Measurements from ENCODE around the gene RPL36.
"Not testable (repeated sequence)": the region's sequence is repeated elsewhere in the genome, so short reads cannot be mapped to it uniquely, and the experiment has no call there.

RPL36 gene

DNA sequence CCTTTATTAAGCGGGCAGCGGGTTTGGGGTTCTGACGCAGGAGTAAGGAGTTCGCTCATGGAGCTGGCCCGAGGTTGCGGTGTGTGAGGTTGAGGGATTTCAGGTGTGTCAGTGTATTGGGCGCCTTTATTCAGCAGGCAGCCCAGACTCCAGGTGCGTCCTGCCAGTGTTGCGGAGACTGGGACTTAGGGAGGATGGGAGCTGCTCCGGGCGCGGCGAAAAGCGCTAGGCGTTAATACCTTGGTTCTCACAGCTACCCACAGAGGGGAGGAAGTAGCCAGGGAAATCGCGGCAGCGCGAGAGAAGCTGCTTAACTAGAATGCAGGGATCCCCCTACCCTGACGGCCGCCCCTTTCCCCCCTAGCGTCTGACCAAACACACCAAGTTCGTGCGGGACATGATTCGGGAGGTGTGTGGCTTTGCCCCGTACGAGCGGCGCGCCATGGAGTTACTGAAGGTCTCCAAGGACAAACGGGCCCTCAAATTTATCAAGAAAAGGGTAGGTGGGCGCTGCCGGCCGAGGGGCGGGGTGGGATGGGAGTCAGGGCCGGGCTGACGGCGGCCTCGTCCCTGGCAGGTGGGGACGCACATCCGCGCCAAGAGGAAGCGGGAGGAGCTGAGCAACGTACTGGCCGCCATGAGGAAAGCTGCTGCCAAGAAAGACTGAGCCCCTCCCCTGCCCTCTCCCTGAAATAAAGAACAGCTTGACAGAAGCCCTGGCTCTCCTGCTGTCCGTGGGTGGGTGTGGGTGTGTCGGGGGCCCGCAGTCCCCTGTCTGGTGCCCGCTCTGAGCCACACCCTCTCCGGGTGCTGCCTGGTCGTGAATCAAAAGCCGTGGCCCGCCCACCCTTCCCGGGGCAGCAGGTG, 1.1 kb downstream of the RPL36 start:
- DNase-seq (ENCODE audit: low spot score) = peak; percentile 57

DNA sequence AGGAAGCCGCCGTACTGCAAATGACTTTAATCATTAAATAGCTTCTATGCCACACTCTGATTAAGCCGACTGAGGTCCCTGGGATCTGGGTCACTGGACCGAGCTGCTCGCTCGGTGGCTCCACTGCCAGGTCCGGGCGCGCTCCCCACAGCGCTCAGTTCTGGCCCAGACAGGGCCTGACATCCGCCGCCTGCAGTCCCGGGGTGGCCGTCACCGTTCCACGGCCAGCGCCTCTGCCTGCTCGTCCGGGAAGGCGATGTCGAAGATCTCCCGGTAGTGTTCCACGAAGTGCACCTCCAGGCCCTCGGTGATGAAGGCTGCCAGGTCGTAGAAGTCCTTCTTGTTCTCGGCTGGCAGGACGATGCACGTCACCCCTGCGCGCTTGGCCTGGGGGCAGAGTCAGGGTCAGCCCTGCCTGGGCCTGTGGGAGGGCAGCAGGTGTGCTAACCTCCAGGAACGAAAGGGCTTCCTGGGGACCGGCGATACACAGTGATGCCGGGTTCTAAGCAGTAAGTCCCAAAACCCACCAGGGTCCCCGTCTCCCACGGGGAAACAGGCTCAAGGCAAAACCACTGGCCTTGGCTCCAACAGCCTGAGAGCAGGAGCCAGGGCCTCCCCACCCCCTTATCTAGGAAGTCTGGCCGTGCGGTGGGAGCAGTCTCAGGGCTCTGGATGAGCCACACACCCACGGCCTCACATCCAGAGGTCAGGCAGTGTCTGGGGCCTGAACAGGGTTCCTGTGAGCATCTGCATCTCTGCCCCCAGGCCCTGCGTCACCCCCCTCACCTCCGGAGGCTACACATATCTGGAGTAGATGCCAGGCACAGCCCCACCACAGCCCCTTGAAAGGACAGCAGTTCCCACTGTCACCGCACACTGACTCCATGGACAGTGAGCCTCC, 2.0 kb downstream of the RPL36 start:
- no peak for DNase-seq (ENCODE audit: low spot score)

DNA sequence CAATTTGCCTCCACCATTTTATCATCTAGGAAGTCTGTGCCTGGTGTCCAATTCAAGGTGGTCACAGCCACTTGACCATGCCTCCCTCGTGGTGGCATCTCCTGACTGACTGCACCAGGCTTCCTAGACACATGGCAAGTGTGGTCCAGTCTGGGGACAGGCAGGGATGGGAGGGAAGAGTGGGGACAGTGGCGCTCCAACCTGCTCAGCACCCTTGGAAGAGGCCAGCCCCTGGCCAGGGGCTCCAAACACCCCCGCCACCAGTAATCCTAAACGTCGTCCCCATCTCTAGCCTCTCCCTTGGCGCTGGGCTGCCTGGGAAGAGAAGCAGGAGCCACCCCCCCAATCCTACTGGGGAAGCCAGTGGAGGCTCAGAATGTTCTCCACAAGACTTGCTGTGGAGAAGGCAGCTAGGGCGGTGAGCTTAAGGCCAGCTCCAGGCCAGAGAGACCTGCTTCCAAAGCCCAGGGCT, 2.7 kb downstream of the RPL36 start:
- no peak for DNase-seq (ENCODE audit: low spot score)

DNA sequence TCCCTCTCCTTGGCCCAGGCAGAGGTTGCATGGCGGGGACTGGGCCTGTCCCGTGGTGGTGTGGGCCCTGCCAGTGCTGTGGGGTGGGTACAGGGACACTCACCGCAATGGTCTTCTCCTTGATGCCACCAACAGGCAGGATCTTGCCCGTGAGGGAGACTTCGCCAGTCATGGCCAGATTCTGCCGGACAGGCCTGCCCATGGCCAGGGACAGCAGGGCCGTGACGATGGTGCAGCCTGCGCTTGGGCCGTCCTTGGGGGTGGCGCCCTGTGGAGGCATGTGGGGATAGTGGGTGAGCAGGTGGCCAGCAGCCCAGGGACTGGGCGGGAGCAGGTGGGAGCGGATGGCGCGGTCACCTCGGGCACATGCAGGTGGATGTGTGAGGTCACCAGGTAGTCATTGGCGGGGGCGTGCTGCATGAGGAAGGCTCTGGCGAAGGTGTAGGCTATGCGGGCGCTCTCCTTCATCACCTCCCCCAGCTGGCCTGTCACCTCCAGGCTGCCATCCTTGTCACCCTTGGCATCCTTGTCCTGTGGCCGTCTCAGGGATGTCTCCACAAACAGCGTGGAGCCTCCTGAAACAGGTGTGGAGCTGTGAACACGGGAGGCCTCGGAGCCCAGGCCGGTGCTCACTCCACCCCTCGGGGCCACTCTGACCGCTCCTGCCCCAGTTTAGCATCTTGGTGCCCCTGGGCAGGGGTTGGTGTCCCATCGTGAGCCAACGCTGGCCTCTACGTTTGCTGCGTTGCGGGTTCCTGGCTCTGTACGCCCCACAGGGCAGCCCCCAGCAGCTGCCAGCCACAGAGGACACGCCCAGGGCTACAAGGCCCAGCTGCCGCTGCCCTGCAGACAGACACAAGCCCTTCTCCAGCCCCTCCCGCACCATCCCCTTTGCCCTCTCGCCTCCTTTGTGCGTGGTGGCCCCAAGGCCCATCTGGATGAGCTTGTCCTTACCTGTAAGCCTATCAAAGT, 3.4 kb downstream of the RPL36 start:
- DNase-seq (ENCODE audit: low spot score) = no peak

DNA sequence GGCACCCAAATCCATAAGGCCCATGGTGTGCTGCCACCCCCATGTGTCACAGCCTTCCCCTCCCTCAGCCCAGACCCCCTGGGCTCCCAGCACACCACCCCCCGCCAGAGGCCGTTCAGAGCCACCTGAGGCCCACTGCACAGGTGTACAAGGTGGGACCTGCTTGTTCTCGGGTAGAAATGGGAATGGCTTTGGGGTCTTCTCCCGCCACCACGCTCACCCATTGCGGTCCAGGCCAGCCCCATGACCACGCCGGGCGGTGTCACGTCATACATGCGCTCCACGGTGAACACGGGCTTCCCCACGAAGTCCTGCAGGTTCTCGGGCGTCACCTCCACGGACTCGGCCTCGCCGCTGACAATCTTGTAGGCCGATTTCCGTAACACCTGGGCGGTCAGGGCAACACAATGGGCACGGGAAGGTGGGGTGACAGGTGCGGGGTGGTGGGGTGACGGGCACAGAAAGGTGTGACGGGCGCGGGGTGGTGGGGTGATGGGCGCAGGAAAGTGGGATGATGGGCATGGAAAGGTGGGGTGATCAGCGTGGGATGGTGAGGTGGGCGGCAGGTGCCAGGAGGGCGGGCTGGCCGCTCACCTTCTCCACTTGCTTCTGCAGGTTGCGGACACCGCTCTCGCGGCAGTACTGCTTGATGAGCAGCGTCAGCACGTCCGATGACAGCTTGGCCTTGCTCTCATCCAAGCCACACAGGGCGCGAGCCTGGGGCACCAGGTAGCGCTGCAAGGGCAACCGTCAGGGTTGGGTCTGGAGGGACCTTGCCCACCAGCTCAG, 4.3 kb downstream of the RPL36 start:
- DNase-seq (ENCODE audit: low spot score) = no peak

DNA sequence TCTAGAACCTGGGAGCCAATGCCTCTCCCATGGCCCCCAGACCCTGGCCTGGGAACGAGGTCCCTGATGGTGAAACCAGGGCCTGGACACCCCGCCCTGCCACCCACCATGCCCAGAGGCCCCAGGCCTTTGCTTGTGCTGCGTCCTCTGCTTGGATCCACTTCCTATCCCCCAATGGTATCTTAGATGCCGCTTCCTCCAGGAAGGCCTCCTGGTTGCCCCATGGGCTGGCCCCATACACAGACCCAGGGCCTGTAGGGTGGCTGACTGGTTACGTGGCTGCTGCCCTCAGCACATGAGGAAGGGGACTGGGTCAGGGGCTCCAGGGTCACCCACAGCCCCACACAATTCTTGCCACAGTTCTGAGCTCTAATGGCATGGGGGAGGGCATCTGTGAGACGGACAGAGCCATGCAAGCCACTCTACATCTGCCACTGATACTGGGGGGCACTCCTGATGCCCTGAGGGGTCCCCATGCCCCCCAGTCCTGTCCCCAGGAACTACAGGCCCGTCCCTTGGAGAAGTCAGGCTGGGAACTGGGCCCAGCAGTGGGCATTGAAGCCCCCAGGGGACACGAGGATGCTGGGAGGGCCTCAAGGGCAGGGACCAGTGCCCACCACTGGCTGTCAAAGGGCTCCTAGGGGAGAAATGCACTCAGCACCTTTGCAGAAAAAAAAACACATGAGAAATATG, 5.0 kb downstream of the RPL36 start:
- no peak for DNase-seq (ENCODE audit: low spot score)

DNA sequence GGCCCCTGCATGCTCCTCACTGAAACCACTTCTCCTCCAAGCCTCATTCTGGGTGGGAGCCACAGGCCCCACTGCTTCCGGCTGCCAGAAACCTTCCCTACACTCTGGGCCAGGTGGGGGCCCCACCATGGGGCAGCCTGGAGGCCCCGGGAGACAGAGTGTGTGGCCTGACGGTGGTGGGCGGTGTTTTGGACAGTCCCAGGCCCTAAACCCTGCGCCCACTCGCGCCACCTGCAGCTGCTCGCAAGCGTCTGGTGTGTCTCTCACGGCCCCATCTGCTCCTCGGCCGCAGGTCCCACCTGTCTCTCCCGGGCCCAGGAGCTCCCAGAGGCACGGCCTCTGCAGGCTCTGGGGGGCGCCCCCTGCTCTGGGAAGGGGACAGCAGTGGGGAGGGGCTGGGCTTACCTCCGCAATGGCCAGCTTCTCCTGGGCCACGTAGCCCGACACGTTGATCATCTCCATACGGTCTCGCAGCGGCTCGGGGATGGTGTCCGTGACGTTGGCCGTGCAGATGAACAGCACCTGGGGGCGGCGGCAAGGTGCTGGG, 5.6 kb downstream of the RPL36 start:
- DNase-seq (ENCODE audit: low spot score) = no peak

DNA sequence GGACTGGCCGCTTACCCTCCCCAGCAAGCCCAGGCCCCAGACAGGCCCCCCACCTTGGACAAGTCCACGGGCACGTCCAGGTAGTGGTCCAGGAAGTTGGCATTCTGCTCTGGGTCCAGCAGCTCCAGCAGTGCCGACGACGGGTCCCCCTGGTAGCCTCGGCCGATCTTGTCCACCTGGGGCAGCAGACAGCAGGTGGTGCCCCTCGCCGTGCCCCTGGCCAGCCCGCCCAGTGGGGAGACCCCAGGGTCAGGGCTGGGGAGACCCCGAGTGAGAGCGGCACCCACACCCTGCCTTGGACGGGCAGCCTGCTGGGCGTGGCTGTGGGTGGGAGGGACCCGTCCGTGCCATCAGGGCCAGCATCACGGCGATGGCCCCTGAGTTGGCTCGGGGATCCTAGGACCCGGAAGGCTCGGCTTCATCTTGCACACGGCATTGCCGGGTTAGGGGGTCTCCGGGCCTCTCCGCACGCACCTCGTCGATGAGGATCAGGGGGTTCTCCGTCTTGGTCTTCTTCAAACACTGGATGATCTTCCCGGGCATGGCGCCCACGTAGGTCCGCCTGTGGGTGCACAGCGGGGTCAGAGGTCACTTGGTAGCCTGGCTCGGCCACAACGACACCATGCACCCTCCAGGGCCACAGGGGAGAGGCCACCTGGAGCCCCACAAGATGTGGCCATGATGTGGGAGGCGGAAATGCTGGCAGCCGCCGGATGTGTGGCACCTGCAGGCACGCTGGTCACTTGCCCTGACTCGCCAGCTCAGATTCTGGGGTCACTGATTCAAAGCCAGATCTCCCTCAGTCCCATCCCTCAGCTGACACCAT, 6.3 kb downstream of the RPL36 start:
- no peak for DNase-seq (ENCODE audit: low spot score)

DNA sequence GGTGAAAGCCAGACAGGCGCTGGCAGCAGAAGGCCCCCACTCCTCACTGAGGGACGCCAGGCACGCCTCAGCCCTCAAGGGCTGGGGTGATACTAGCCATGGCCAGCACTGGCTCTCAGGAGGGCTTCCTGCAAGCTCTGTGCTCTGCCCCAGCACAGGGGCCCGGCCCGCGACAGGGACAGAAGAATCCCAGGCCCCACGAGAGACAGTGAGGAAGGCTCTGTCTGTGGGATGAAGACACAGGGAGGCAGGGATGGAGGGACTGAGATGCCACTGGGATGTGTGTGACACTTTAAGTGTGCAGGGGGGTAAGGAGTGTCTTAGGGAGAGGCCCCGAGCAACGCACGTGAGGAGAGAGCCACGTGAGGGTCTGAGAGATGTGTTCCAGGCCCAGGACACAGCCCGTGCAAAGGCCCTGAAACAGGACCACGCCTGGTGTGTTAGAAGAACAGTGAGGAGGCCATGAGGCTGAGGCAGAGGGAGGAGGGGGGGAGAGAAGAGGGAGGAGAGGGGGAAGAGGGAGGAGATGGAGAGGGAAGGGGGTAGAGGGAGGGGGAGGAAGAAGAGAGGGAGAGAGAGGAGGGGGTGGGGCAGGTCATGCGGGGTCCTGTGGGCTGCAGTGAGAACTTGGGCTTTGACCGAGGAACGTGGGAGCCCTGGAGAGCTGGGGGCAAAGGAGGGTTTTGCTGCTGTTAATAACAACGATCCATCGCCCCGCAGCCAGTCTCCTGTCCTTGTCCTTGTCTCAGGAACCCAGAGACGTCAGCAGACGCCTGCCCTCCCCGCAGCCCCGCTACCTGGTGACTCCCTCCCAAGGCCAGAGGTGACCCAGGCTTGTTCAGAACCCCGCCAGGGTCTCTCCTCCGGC, 7.2 kb downstream of the RPL36 start:
- DNase-seq (ENCODE audit: low spot score) = no peak

DNA sequence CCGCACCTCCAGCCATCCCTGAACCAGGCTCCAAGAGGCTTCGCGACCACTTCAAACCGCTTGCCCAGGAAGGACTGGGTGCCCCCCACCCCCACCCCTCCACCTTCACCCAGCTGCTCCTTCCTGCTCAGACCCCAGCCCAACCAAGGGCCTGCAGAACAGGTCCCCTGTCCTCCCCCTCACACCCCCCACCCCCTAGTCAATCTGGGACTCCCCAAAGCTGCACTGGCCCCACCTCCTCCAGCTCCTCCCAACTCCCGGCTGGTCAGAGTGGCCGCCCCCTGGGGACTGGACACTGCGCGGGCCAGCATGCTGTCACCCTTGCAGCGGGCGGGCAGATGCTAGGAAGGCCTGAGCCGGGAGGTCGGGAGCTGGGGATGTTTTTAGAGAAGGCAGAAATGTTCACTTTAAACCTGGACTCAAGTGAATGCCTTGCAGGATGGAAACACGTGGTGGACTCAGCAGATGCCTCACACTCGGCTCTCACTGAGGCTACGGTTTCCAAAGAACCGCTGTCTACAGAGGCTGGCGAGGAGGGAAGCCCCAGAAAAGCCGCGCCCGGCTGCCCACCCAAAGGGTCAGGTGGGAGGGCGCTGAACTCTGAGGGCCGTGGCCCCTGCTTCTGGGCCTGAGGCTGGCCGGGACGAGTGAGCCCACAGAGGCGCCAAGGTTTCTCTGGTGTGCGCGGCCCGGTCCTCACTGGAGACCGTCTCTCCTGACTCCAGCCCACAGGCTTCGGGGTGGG, 8.0 kb downstream of the RPL36 start:
- DNase-seq (ENCODE audit: low spot score) = no peak

DNA sequence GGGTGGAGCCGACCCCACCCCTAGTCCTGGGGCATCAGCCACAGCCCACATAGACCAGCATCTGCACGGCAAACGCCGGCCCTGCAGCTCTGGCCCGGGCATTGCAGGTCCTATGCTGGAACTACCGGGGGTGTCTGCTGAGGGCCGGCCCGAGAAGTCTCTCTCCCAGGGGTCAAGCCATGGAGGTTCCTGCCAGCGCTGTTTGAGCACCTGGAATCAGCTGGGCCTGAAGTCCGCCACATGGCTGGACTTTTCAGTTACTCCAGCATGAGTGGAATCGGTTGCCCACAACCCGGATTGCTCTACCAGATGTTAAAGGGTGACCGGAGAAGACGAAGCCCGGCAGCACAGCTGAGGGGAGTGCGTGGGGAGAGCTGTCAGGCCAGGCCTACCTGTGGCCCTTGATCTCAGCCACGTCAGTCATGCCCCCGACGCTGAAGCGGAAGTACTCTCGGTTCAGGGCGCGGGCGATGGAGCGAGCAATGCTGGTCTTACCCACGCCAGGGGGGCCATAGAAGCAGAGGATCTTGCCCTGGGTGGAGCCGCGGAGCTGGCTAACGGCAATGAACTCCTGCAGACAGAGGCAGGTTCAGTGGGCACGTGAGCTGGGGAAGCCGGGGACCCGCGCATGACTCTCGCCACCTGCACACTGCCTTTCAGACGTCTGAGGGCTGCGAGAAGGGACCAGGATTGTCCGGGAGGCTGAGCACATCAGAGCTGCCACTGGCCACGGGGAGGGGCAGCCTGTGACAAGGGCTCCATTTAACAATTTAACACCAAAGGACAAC, 8.7 kb downstream of the RPL36 start:
- DNase-seq (ENCODE audit: low spot score) = no peak

DNA sequence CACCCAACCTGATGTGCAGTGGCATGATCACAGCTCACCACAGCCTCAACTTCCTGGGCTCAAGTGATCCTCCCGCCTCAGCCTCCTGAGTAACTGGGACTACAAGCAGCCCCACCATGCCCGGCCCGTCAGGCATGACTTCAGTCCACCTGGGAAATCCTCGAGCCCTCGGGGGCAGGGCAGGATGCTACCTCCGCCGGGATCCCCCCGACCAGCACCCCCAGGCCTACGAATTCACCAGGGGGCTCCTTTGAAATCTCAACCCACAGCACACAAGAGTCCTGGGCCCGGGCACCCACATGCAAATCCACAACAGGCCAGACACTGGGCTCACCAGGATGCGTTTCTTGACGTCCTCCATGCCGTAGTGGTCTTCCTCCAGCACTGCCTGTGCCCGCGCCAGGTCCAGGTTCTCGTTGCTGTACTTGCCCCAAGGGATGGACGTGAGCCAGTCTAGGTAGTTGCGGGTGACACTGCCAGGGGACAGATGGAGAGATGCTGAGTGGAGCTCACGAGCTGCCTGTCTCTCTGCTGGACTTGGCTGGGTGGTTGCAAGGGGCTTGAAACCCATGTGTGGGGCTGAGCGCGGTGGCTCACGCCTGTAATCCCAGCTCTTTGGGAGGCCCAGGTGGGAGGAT, 10.5 kb downstream of the RPL36 start:
- no peak for DNase-seq (ENCODE audit: low spot score)

DNA sequence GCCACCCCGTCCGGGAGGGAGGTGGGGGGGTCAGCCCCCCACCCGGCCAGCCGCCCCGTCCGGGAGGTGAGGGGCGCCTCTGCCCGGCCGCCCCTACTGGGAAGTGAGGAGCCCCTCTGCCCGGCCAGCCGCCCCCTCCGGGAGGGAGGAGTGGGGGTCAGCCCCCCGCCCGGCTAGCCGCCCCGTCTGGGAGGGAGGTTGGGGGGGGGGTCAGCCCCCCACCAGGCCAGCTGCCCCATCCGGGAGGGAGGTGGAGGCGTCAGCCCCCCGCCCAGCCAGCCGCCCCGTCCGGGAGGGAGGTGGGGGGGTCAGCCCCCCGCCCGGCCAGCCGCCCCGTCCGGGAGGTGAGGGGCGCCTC, 11.9 kb downstream of the RPL36 start:
- not testable (repeated sequence) for DNase-seq (ENCODE audit: low spot score)

DNA sequence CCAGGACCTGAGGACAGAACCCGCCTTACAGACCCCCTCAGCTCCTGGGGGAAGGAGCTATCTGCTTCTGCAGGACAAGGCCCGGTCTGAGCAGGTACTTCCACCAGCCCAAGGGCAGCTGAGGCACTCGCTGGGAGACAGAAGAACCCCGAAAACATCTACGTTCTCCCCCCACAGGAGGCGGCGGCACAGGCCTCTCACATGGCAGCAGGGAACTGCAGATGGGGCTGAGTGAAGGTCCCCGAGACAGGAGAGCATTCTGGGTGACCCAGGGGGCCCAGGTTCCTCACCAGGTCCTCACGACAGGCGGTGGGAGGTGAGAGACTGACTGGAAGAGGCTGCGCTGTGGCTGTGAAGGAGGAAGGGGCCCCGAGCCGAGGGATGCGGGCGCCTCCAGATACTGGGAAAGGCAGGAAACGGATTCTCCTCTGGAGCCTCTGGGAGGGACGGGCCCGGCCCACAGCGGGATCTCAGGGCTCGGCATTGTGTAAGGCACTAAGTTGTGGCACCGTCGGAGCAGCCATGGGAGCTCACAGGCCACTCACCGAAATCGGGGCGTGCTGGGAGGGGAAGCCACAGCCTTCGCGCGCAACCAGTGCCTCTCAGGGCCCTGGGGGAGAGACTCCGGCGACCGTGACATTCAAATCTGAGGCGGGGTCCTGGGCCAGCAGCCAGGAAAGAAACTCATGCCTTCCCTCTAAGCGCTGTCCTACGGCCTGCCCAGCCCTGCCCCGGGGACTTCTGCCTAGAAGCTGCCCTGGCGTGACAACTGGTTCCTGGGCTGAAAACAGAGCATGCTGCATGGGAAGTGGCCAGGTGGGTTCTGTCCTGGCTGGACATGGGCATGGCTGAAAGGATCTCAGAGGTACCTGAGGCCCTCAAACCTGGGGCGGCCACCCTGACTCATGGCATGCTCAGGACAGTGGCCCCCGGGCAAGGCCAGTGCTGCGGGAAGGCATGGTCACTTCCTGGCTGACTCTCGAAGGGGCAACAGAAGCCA, 14.0 kb downstream of the RPL36 start:
- DNase-seq (ENCODE audit: low spot score) = no peak

DNA sequence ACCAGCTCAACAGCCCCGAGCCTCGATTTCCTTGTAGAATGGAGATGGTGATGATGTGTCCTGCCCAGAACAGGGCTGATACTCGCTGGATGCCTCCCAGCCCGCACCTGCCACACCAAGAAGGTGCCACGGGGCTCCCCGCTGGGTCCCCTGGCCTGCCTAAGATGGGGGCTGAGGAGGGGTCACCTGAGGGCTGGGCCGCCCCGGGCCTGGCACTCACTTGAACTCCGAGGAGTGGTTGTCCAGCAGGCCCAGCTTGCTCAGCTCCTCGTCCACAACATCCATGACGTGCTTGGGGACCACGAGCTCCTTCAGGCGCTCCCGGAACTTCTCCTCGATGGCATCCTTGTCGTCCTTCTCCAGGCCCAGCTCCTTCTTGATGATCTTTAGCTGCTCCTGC, 15.5 kb downstream of the RPL36 start:
- no peak for DNase-seq (ENCODE audit: low spot score)

Measured in activated CD4-positive, alpha-beta T cell treated with anti-CD3 and anti-CD28 coated beads, Interleukin-2, Interleukin-4, amounts not matched to agents 100 ng/mL and 50 ng/mL, durations not matched to agents 16 hours and 8 hours (primary cell).